Nephron (organoid): Measurements from ENCODE around the gene DAGLA.

Experiments used
- H3K27ac Mint-ChIP-seq, 3 experiments: 2 replicates each; pipeline ENCODE4 v1.8.0; 2020; ENCODE audit warnings: mixed read lengths in 3 of 3, mild to moderate bottlenecking in 2 of 3, moderate library complexity in 1 of 3
- H3K27me3 Mint-ChIP-seq: 2 replicates; pipeline ENCODE4 v1.8.0; 2021; ENCODE audit warnings: low read depth, mild to moderate bottlenecking, moderate library complexity, mixed read lengths
- H3K36me3 Mint-ChIP-seq: 2 replicates; pipeline ENCODE4 v1.8.0; 2020; ENCODE audit warnings: low read depth, mixed read lengths
- H3K4me1 Mint-ChIP-seq: 2 replicates; pipeline ENCODE4 v1.8.0; 2020; ENCODE audit warnings: mixed read lengths
- H3K4me3 Mint-ChIP-seq, 3 experiments: 2 replicates each; pipeline ENCODE4 v1.8.0; 2020; ENCODE audit warnings: mild to moderate bottlenecking in 3 of 3, mixed read lengths in 3 of 3, moderate library complexity in 2 of 3
- H3K9me3 Mint-ChIP-seq: 2 replicates; pipeline ENCODE4 v1.8.0; 2020; ENCODE audit warnings: mixed read lengths
- CTCF ChIP-seq, 3 experiments: fragments of 200-600 bp; sonication (generic); IDR thresholded peaks; one replicate each; pipeline ENCODE4 v1.5.0; 2021; ENCODE audit warnings: antibody characterized with exemption in 3 of 3; ENCODE audit not compliant: unreplicated experiment in 3 of 3

DAGLA gene

GRCh38 chr11:61776561-61777075 is 96.4 kb downstream of the DAGLA start:
- no peaks in the 10 kb centered on the region for H3K27me3 Mint-ChIP-seq
- no peak overlapping the region for H3K4me3 Mint-ChIP-seq
- no peak overlapping the region for H3K27ac Mint-ChIP-seq
- peaks cover 7% of the 10 kb centered on the region for H3K36me3 Mint-ChIP-seq
- H3K4me1 Mint-ChIP-seq = peaks cover 4% of the 10 kb centered on the region
- no peaks in the 10 kb centered on the region for H3K9me3 Mint-ChIP-seq
- peak; percentile 32 to 53 (median 36) for TF ChIP-seq CTCF (IDR thresholded peaks at IDR 0.05; ENCODE audit: unreplicated experiment in 3 of 3)

GRCh38 chr11:61777234-61778090 is 97.3 kb downstream of the DAGLA start:
- peaks cover 4% of the 10 kb centered on the region for H3K4me1 Mint-ChIP-seq
- H3K27me3 Mint-ChIP-seq = no peaks in the 10 kb centered on the region
- H3K36me3 Mint-ChIP-seq = peaks cover 7% of the 10 kb centered on the region
- no peak for TF ChIP-seq CTCF (IDR thresholded peaks at IDR 0.05; ENCODE audit: unreplicated experiment in 3 of 3)
- H3K9me3 Mint-ChIP-seq = no peaks in the 10 kb centered on the region
- H3K4me3 Mint-ChIP-seq = no peak overlapping the region
- no peak overlapping the region for H3K27ac Mint-ChIP-seq

- Mint-ChIP-seq H3K27me3 (no peaks in the 10 kb centered on the region), H3K36me3 (peaks cover 12% of the 10 kb centered on the region), H3K27ac (no peak overlapping the region), H3K4me1 (peaks cover 4% of the 10 kb centered on the region), H3K9me3 (no peaks in the 10 kb centered on the region), H3K4me3 (no peak overlapping the region)
- TF ChIP-seq CTCF (IDR thresholded peaks at IDR 0.05; ENCODE audit: unreplicated experiment in 3 of 3) = no peak
These were observed 98.2 kb downstream of the DAGLA start for GRCh38 chr11:61778357-61778886.

GRCh38 chr11:61778920-61779650 is 98.9 kb downstream of the DAGLA start:
- no peaks in the 10 kb centered on the region for H3K9me3 Mint-ChIP-seq
- TF ChIP-seq CTCF (IDR thresholded peaks at IDR 0.05; ENCODE audit: unreplicated experiment in 3 of 3) = no peak
- no peaks in the 10 kb centered on the region for H3K27me3 Mint-ChIP-seq
- no peak overlapping the region for H3K27ac Mint-ChIP-seq
- H3K4me3 Mint-ChIP-seq = no peak overlapping the region
- H3K4me1 Mint-ChIP-seq = peaks cover 4% of the 10 kb centered on the region
- H3K36me3 Mint-ChIP-seq = peaks cover 16% of the 10 kb centered on the region

- Mint-ChIP-seq H3K27ac (no peak overlapping the region), H3K36me3 (peaks cover 18% of the 10 kb centered on the region), H3K4me1 (no peaks in the 10 kb centered on the region), H3K4me3 (no peak overlapping the region), H3K27me3 (no peaks in the 10 kb centered on the region), H3K9me3 (no peaks in the 10 kb centered on the region)
- TF ChIP-seq CTCF (IDR thresholded peaks at IDR 0.05; ENCODE audit: unreplicated experiment in 3 of 3) = no peak
These were observed 99.7 kb downstream of the DAGLA start for GRCh38 chr11:61779666-61780525.
